ENCODE measurements around the gene GIPC3.

The GIPC3 gene

DNA sequence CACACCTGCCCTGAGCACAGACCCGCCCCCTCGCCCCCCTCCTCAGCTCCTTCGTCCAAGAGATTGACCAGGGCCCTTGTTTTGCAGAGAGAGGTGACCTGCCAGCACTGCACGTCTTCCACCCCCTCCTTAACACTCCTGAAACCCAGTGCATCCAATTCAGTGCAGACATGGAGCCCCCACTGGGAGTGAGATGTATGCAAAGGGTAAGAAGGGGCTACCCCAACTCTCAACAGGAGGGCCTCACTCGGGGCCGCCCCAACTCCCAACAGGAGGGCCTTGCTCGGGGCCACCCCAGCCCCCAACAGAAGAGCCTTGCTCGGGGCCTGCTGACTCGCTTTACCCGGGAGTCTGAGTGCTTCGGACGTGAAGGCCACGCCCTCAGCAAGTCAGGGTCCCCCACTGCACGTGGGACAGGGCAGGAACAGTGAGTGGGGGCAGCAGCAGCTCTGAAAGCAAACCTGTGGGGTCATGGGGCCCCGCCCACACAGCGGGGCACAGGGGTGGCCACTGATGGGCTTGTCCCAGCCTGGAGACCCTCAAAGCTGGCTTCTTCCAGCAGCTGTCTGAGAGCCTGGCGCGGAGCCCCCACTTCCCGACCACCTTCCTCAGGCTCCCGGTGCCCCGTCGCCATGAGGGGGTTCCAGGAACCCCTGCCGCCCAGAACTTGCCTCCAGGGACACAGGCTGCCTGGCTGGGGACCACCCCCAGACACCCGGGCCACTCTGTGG is 35.7 kb downstream of the GIPC3 start:
- H3K4me3 ChIP-seq: no peak overlapping the region
- no peak for DNase-seq (ENCODE audit: low spot score)
- TF ChIP-seq, protein P1, sequence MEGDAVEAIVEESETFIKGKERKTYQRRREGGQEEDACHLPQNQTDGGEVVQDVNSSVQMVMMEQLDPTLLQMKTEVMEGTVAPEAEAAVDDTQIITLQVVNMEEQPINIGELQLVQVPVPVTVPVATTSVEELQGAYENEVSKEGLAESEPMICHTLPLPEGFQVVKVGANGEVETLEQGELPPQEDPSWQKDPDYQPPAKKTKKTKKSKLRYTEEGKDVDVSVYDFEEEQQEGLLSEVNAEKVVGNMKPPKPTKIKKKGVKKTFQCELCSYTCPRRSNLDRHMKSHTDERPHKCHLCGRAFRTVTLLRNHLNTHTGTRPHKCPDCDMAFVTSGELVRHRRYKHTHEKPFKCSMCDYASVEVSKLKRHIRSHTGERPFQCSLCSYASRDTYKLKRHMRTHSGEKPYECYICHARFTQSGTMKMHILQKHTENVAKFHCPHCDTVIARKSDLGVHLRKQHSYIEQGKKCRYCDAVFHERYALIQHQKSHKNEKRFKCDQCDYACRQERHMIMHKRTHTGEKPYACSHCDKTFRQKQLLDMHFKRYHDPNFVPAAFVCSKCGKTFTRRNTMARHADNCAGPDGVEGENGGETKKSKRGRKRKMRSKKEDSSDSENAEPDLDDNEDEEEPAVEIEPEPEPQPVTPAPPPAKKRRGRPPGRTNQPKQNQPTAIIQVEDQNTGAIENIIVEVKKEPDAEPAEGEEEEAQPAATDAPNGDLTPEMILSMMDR (IDR thresholded peaks at IDR 0.05): no peak
- no peak overlapping the region for H3K27ac ChIP-seq

DNA sequence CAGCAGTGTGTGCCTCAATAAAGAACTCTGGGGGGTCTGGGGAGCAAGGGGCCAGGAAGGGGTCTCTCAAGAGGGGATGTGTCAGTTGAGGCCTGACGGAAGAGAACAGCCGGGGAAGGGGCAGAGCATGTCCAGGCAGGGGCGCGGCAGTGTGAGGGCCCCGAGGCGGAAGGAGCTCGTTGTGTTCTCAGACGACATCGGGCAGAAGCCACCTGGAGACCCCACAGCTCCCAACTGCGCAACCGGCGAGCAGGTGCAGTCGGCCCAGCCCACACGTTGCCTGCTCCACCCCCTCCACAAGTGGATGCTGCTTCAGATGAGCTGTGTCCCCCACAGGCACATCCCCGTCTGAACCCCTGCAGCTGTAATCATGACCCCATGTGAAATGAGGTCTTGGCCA is 36.4 kb downstream of the GIPC3 start:
- Histone ChIP-seq H3K4me3 (no peak overlapping the region), H3K27ac (no peak overlapping the region)
- no peak for DNase-seq (ENCODE audit: low spot score)
- TF ChIP-seq, protein P1 (IDR thresholded peaks at IDR 0.05): no peak

DNA sequence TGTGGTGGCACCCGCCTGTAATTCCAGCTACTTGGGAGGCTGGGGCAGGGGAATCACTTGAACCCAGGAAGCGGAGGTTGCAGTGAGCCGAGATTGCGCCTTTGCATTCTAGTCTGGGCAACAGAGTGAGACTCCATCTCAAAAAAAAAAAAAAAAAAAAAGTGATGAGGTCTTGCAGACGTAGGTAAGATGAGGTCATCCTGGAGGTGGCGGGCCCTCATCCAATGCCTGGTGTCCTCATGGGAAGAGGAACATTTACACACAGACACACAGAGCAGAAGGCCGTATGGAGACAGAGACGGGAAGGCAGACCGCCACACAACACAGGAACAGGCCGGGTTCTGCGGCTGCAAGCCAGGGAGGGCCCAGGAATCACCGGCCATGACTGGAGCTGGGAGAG is 36.9 kb downstream of the GIPC3 start:
- DNase-seq (ENCODE audit: low spot score): no peak
- TF ChIP-seq, protein P1 (IDR thresholded peaks at IDR 0.05): no peak
- no peak overlapping the region for H3K27ac ChIP-seq
- H3K4me3 ChIP-seq: no peak overlapping the region

DNA sequence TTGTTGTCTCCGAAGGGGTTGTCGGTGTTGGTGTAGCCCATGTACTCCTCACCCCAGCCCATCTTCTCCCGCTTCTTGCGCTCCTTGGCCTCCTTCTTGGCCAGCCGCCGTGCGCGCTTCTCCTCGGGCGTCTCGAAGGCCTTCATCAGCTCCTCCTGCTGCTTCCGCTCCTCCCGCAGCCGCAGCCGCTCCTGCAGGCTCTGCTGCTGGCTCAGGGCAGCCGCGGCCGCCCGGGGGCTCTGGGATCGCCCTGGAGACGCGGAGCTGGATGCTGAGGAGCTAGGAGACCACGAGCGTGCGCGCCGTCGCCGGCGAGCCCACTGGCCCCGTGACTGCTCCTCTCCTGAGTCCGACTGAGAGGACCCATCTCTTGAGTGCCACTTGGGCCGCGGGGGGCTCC is 38.4 kb downstream of the GIPC3 start:
- no peak overlapping the region for H3K27ac ChIP-seq
- no peak for DNase-seq (ENCODE audit: low spot score)
- TF ChIP-seq, protein P1 (IDR thresholded peaks at IDR 0.05): no peak
- H3K4me3 ChIP-seq: no peak overlapping the region

DNA sequence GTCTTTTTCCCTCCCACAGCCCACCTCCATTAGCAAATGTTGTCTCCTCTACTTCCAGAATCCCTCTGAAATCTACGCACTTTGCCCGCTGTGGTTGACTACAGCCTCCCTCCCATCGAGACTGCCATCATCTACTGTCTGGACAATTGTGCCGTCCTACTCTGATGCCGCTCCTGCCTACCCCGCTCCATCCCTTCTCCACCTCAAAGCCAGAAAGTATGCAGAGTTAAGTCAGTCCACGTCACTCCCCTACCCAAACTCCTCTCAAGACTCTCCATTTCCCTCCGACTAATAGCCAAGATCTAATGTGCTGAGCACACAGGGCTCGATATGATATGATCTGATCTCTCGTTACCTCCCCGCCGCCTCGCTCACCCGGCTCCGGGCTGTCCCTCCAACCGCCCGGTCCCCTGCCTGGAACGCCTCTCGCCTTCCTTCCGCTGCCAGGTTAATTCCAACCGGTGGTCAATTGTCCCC is 40.8 kb downstream of the GIPC3 start:
- peak overlapping the region; percentile 82 for H3K4me3 ChIP-seq
- no peak for DNase-seq (ENCODE audit: low spot score)
- peak overlapping the region; percentile 89 to 96 for H3K27ac ChIP-seq
- TF ChIP-seq, protein P1 (IDR thresholded peaks at IDR 0.05): no peak

DNA sequence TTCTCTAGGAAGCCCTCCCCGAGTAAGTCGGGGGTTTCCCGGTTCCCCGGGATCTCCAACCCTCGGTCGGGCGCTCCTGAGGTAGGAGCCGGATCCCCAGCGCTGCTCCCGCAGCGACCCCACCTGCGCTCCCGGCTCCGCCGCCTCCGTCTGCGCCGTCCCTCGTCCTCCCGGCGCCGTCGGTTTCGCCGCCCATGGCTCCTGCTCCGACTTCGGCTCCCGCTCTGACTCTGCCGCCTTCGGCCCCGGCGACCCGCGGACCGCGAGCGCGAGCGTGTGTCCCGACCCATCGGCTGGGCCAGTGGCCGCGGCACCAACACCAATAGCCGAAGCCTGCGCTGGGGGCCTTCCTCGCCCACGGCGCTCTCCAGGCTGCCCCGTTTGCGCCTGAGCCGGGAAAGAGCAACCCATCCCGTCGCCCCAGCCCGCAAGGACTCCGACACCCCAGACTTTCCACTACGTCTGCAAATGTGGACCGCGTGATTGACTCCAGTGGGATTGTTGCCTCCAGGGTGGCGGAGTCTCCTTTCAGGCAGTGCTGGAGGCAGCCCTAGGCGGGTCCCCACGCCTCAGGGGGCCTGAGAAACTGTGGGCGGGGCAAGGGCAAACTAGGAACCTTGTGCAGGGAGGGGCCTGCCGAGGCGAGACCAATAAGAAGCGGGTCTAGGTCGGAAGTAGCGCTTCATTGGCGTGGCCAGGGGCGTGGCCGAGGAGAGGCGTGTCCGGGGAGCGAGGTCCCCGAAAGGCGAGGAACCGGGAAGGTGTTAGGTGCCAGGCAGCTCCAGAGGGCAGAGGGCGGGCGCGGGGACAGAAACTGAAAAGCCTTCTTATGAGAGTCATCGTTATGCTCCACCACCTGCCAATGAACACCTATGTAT is 41.4 kb downstream of the GIPC3 start, which contains the start of gene CACTIN:
CACTIN (minus strand) TSS at position 318 of the 878 bp plus-strand sequence; CDS start at position 290, 28 bp downstream.
- TF ChIP-seq, protein P1 (IDR thresholded peaks at IDR 0.05): no peak
- peak; percentile 98 for DNase-seq (ENCODE audit: low spot score)
- Histone ChIP-seq H3K27ac (peak within 1 kb of the TSS; percentile 89 to 96), H3K4me3 (peak within 1 kb of the TSS; percentile 82)
